Endothelial cell of umbilical vein (primary cell): ENCODE results near the gene PDS5B. TPM values are rescaled to one million over a fixed set of nuclear protein-coding genes. Genes with fewer than 3 reads are reported as not detected.

Experiments
- BruUV-seq: library from RNA; stranded (reverse); fragments of 400-500 nt; replicated peaks from 2 replicates; lab custom pipeline; 2021; lab: Mats Ljungman, UMichigan
- CTCF ChIA-PET: fragments of 300-600, 350-600 bp; sonication (Branson Sonifier 250); formaldehyde crosslinking; loops from one replicate; lab custom pipeline; 2021; ENCODE audit warnings: antibody characterized with exemption, inconsistent platforms; lab: Charles Lee
- POLR2A ChIA-PET: fragments of 300-600, 350-600 bp; sonication (Branson Sonifier 250); formaldehyde crosslinking; loops from one replicate; lab custom pipeline; 2021; ENCODE audit warnings: antibody characterized with exemption, inconsistent platforms; lab: Charles Lee
- DNase-seq: peaks from one replicate; pipeline ENCODE4 v3.0.0-alpha.2; 2011; ENCODE audit warnings: low read depth, low spot score
- FAIRE-seq: peaks from 2 replicates; lab custom pipeline; 2011; peaks lifted over from hg19 to GRCh38; lab: Jason Lieb, UNC
- H2AFZ ChIP-seq: 2 replicates; pipeline ENCODE4 v1.6.0; 2012; ENCODE audit warnings: low read depth, low read length, control low read depth, inconsistent platforms
- H3K27ac ChIP-seq: 2 replicates; pipeline ENCODE4 v1.5.1; 2011; ENCODE audit warnings: low read depth, mild to moderate bottlenecking, control low read depth, low read length, moderate library complexity; ENCODE audit not compliant: insufficient read depth
- H3K27me3 ChIP-seq, 2 experiments: 2 replicates each; pipeline versions ENCODE4 v1.6.0 to v1.6.1; 2011; ENCODE audit warnings: low read length in 2 of 2, mixed read lengths in 1 of 2; ENCODE audit not compliant: control insufficient read depth in 2 of 2, insufficient read depth in 2 of 2
- H3K36me3 ChIP-seq, 2 experiments: 2 replicates in 1 of 2; 3 replicates in 1 of 2; pipeline ENCODE4 v1.5.1; 2011; ENCODE audit warnings: low read length in 2 of 2, mild to moderate bottlenecking in 1 of 2, moderate library complexity in 1 of 2; ENCODE audit not compliant: control insufficient read depth in 2 of 2, insufficient read depth in 2 of 2; ENCODE audit errors: extremely low read depth in 1 of 2
- H3K4me1 ChIP-seq: 3 replicates; pipeline ENCODE4 v1.5.1; 2011; ENCODE audit warnings: mild to moderate bottlenecking, low read length; ENCODE audit not compliant: control insufficient read depth, insufficient read depth; ENCODE audit errors: extremely low read depth
- H3K4me2 ChIP-seq: 2 replicates; pipeline ENCODE4 v1.6.1; 2011; ENCODE audit warnings: low read length, control low read depth, mixed read lengths; ENCODE audit not compliant: insufficient read depth
- H3K4me3 ChIP-seq, 3 experiments: fragments of 200-600 bp in 1 of 3; sonication (generic), shearing (Covaris generic) in 1 of 3; replicated peaks in 1 of 3; 2 replicates each; pipeline ENCODE4 v1.5.1; 2011 to 2016; ENCODE audit warnings: control low read depth in 3 of 3, low read length in 3 of 3, mild to moderate bottlenecking in 2 of 3, inconsistent platforms in 1 of 3, low read depth in 1 of 3, moderate library complexity in 1 of 3; ENCODE audit not compliant: insufficient read depth in 1 of 3
- H3K79me2 ChIP-seq: 2 replicates; pipeline ENCODE4 v1.6.0; 2012; ENCODE audit warnings: low read length, inconsistent platforms; ENCODE audit not compliant: control insufficient read depth, insufficient read depth
- H3K9ac ChIP-seq: replicated peaks from 2 replicates; pipeline ENCODE3; 2011; ENCODE audit warnings: low read length, control low read depth; ENCODE audit not compliant: insufficient read depth; ENCODE audit errors: extremely low read depth
- H3K9me1 ChIP-seq: replicated peaks from 3 replicates; pipeline ENCODE4 v1.6.0; 2011; ENCODE audit warnings: mild to moderate bottlenecking, low read length; ENCODE audit not compliant: control insufficient read depth, insufficient read depth; ENCODE audit errors: extremely low read depth
- H3K9me3 ChIP-seq: replicated peaks from 2 replicates; pipeline ENCODE4 v1.5.1; 2012; ENCODE audit warnings: low read length, inconsistent platforms; ENCODE audit not compliant: control insufficient read depth, insufficient read depth
- H4K20me1 ChIP-seq: replicated peaks from 2 replicates; pipeline ENCODE3; 2011; ENCODE audit warnings: mild to moderate bottlenecking, low read length; ENCODE audit not compliant: control insufficient read depth, insufficient read depth; ENCODE audit errors: extremely low read depth
- EZH2 ChIP-seq: IDR thresholded peaks from 2 replicates; pipeline ENCODE4 v1.6.1; 2012; ENCODE audit warnings: borderline replicate concordance, low read depth, mild to moderate bottlenecking, moderate library complexity, low read length, inconsistent platforms; ENCODE audit not compliant: severe bottlenecking
- FOS ChIP-seq: IDR thresholded peaks from 2 replicates; pipeline ENCODE4 v1.6.1; 2011; ENCODE audit warnings: mild to moderate bottlenecking, low read length, moderate library complexity, borderline replicate concordance; ENCODE audit not compliant: insufficient read depth
- MYC ChIP-seq: IDR thresholded peaks from one replicate; pipeline ENCODE4 v1.6.1; 2011; ENCODE audit warnings: mild to moderate bottlenecking, low read depth, low read length
- dilution Hi-C: fragments of 300-500 bp; cut with MboI; formaldehyde crosslinking; loops from one replicate; pipeline ENCODE4 v1.15.0; 2019; ENCODE audit warnings: low sequenced_read_pairs; ENCODE audit not compliant: extremely low pct_ligation_motif_present
- intact Hi-C: fragments of 100-400 bp; cut with micrococcal nuclease; formaldehyde crosslinking; loops from one replicate; pipeline ENCODE4 v1.10.0; 2022
- polyA plus RNA-seq, 4 experiments: library from polyadenylated mRNA; depleted of rRNA in 3 of 4; stranded (reverse) in 3 of 4; unstranded in 1 of 4; fragments of >200 nt; gene quantifications; 2 replicates each; pipeline versions ENCODE4 v1.2.1 to v1.2.3, GENCODE V29; 2011 to 2012; ENCODE audit warnings: missing spikeins in 1 of 4
- total RNA-seq: library from RNA; stranded (reverse); gene quantifications from 2 replicates; pipeline ENCODE4 v1.2.3, GENCODE V29; 2021
- TF ChIP-seq, protein P1 (sequence below), 2 donors: IDR thresholded peaks; 1 replicate in 1 of 2; 2 replicates in 1 of 2; pipeline ENCODE4 v1.5.1; 2011; ENCODE audit warnings: low read length in 2 of 2, mild to moderate bottlenecking in 2 of 2, moderate library complexity in 2 of 2, control low read depth in 1 of 2, inconsistent platforms in 1 of 2, low read depth in 1 of 2; ENCODE audit not compliant: insufficient read depth in 1 of 2; ENCODE audit errors: extremely low read depth in 1 of 2
- TF ChIP-seq, protein P2 (sequence below): IDR thresholded peaks from 2 replicates; pipeline ENCODE4 v1.6.1; 2011; ENCODE audit not compliant: insufficient read depth, insufficient read length

The PDS5B gene
- total and polyA plus RNA-seq, 2 donors (not counting 3 experiments of a cell fraction or from before 2014, with no cell fraction given): 3.9 to 40.3 TPM

- Histone ChIP-seq H3K27me3 (no peaks in the 10 kb centered on the region), H3K4me2 (no peak overlapping the region), H2AFZ (no peak overlapping the region), H3K36me3 (no peaks in the 10 kb centered on the region), H3K27ac (no peak overlapping the region), H3K4me3 (no peak overlapping the region), H4K20me1 (peaks cover 3% of the 10 kb centered on the region), H3K4me1 (no peaks in the 10 kb centered on the region), H3K9me3 (no peaks in the 10 kb centered on the region), H3K79me2 (peaks cover 64% of the 10 kb centered on the region), H3K9me1 (no peaks in the 10 kb centered on the region), H3K9ac (no peak overlapping the region)
- BruUV-seq: no TSS peak
- intact Hi-C loops: loop anchor here (1.0 kb wide), 1 partner anchor 65 kb away; the partner anchor contains the start of gene PDS5B
- TF ChIP-seq EZH2: no peak
- no peak for TF ChIP-seq FOS
- TF ChIP-seq, protein P1, sequence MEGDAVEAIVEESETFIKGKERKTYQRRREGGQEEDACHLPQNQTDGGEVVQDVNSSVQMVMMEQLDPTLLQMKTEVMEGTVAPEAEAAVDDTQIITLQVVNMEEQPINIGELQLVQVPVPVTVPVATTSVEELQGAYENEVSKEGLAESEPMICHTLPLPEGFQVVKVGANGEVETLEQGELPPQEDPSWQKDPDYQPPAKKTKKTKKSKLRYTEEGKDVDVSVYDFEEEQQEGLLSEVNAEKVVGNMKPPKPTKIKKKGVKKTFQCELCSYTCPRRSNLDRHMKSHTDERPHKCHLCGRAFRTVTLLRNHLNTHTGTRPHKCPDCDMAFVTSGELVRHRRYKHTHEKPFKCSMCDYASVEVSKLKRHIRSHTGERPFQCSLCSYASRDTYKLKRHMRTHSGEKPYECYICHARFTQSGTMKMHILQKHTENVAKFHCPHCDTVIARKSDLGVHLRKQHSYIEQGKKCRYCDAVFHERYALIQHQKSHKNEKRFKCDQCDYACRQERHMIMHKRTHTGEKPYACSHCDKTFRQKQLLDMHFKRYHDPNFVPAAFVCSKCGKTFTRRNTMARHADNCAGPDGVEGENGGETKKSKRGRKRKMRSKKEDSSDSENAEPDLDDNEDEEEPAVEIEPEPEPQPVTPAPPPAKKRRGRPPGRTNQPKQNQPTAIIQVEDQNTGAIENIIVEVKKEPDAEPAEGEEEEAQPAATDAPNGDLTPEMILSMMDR (IDR thresholded peaks at IDR 0.05; ENCODE audit: extremely low read depth in 1 of 2, insufficient read depth in 1 of 2, low read depth in 1 of 2, low read length in 2 of 2): peak; percentile 73 to 78
- TF ChIP-seq, protein P2, sequence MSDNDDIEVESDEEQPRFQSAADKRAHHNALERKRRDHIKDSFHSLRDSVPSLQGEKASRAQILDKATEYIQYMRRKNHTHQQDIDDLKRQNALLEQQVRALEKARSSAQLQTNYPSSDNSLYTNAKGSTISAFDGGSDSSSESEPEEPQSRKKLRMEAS: no peak
- no peak for TF ChIP-seq MYC
- ChIA-PET POLR2A (no interaction called here), CTCF (interaction anchor here (0.8 to 4.9 kb wide), 29 partner anchors 8 to 892 kb away, joined by 3 to 64 read pairs (median 4); partner anchors contain the start of gene PDS5B)
- dilution Hi-C loops: no loop called here
- peak; percentile 79 for FAIRE-seq
- peak; percentile 77 for DNase-seq
These were observed 64.6 kb downstream of the PDS5B start for GRCh38 chr13:32650705-32651311.
